Adrenal gland (tissue), 5 donors: ENCODE results near the gene IFNL3.

Source experiments
- CTCF ChIP-seq, 6 experiments: fragments of 450-650 bp in 4 of 6; fragments of 200-600 bp in 2 of 6; sonication (generic) in 1 of 6; IDR thresholded peaks; 1 replicate in 5 of 6; 2 replicates in 1 of 6; pipeline versions ENCODE4 v1.5.1 to v1.8.0; 2016 to 2021; ENCODE audit warnings: antibody characterized with exemption in 6 of 6, mild to moderate bottlenecking in 2 of 6, moderate library complexity in 1 of 6
- POLR2A ChIP-seq, 2 donors: fragments of 450-650 bp; IDR thresholded peaks; one replicate each; pipeline ENCODE4 v1.6.1; 2017; ENCODE audit warnings: antibody characterized with exemption in 2 of 2, mild to moderate bottlenecking in 2 of 2, moderate library complexity in 1 of 2
- donor health status: DM: no; HTN: no; CAD: no.

GRCh38 chr19:39217094-39217493, 27.7 kb downstream of the IFNL3 start:
- TF ChIP-seq CTCF (IDR thresholded peaks at IDR 0.05) (no peak), POLR2A (IDR thresholded peaks at IDR 0.05) (no peak)
